ENCODE results near the gene TNKS2.

GRCh38 chr10:91864099-91864498 is 65.9 kb downstream of the TNKS2 start:
- no peak for TF ChIP-seq CTCF (IDR thresholded peaks at IDR 0.05 in 8 of 11, conservative IDR thresholded peaks at IDR 0.05 in 3 of 11)
- TF ChIP-seq POLR2AphosphoS5 (IDR thresholded peaks at IDR 0.05) = no peak
